HG02870 (cell line): ENCODE measurements around the gene USH1G.
"Not testable (repeated sequence)": the region's sequence is repeated elsewhere in the genome, so short reads cannot be mapped to it uniquely, and the experiment has no call there.

Experiments
- ATAC-seq: cut with Tn5 transposase; IDR thresholded peaks from one replicate; pipeline ENCODE4 v1.9.1; 2021; ENCODE audit warnings: mild to moderate bottlenecking, moderate library complexity; ENCODE audit not compliant: unreplicated experiment

The USH1G gene

GRCh38 chr17:74922694-74923537 is at the start of gene USH1G:
USH1G (minus strand) TSS chr17:74923255; CDS start chr17:74923073, 182 bp downstream.
- ATAC-seq = no peak

- ATAC-seq = no peak
Measured at GRCh38 chr17:74972107-74972972, 49.3 kb upstream of the USH1G start, which contains the start of gene HID1. HID1 (minus strand) TSS chr17:74972759; CDS start chr17:74972656, 103 bp downstream.

- ATAC-seq = no peak
Measured at GRCh38 chr17:74971842-74972106, 48.7 kb upstream of the USH1G start.

GRCh38 chr17:74971069-74971841 is 48.2 kb upstream of the USH1G start:
- ATAC-seq = no peak

- ATAC-seq = no peak
Measured at GRCh38 chr17:74970395-74970794, 47.3 kb upstream of the USH1G start.

- not testable (repeated sequence) for ATAC-seq
Measured at GRCh38 chr17:74969501-74969900, 46.4 kb upstream of the USH1G start.

GRCh38 chr17:74968361-74968780 is 45.3 kb upstream of the USH1G start:
- ATAC-seq = no peak

- no peak for ATAC-seq
Measured at GRCh38 chr17:74964988-74965622, 42.0 kb upstream of the USH1G start.

- ATAC-seq = no peak
Measured at GRCh38 chr17:74964246-74964761, 41.2 kb upstream of the USH1G start.

GRCh38 chr17:74963656-74964055 is 40.6 kb upstream of the USH1G start:
- ATAC-seq = no peak

GRCh38 chr17:74962622-74963394 is 39.8 kb upstream of the USH1G start:
- ATAC-seq = no peak

- no peak for ATAC-seq
Measured at GRCh38 chr17:74961657-74962350, 38.7 kb upstream of the USH1G start.

- ATAC-seq = no peak
Measured at GRCh38 chr17:74960570-74961342, 37.7 kb upstream of the USH1G start.

GRCh38 chr17:74959826-74960515 is 36.9 kb upstream of the USH1G start:
- ATAC-seq = no peak

- ATAC-seq = no peak
Measured at GRCh38 chr17:74957935-74958740, 35.1 kb upstream of the USH1G start.

GRCh38 chr17:74956093-74956492 is 33.0 kb upstream of the USH1G start:
- no peak for ATAC-seq
